Measurements from ENCODE around the gene PAQR8.

PAQR8 gene

DNA sequence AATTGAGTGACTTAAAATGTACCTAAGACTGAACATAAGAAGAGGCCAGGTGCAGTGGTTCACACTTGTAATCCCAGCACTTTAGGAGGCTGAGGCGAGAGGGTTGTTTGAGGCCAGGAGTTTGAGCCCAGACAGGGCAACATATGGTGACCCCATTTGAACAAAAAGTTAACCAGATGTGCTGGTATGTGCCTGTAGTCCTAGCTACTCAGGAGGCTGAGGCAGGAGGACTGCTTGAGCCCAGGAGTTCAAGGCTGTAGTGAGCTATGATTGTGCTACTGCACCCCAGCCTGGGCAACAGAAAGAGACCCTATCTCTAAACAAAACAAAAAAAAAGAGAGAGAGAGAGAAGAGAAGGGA is 10.1 kb upstream of the PAQR8 start:
- DNase-seq, result no peak

DNA sequence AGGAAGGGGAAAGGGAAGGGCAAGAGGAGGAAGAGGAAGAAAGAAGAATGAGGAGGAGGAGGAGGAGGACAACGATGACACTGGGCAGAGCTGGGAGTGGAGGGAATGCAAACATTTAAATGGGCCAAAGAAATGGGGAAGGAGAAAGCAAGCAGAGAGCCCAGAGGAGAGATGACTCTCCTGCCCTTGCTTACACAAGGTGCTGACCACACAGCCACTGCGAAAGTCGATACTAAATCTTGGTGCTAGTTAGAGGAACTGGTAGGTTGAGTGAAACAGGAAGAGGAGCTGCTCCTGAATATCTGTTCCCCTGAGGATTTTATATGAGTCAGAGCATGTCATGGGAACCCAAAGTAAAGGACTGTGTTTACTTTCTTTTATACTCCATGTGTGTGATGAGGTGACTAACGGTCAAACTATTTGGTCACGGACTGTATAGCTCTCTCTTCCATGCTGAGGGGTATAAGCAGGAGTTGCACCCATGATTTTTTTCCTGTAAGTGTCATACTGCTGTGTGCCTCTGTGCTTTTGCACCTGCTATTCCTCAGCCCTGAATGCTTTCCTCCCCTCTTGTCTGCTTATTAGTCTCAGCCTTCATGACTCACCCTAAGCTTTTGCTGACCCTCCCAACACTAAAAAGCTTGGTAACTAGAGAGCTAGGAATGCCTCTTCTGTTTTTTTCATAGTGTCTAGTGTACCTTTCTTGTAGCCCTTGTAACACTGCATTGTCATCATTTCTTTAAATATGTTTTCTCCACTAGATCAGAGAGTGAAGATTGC is 9.5 kb upstream of the PAQR8 start:
- peak; percentile 97 for DNase-seq

GRCh38 chr6:52356017-52356416 is 5.9 kb upstream of the PAQR8 start:
- DNase-seq, result no peak

DNA sequence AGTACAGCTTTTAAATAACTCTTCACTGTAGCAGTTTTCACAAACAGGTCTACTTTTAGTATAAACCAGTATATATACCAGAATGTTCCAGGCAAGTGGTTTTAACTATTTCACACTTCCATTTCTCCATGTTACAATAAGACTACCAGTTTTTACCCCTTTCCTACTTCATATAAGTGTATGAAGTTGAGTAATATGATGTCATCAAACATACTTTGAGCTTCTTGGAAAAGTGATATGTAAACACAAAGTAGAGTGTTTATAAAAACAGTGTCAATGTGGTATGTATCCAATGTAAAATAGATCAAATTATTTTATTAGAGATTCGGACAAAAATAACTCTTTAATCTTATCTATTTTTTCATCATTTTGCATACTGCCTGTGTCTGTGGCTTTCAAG is 2.5 kb upstream of the PAQR8 start:
- DNase-seq, result no peak

GRCh38 chr6:52360028-52360427 is 1.9 kb upstream of the PAQR8 start:
- DNase-seq, result no peak

DNA sequence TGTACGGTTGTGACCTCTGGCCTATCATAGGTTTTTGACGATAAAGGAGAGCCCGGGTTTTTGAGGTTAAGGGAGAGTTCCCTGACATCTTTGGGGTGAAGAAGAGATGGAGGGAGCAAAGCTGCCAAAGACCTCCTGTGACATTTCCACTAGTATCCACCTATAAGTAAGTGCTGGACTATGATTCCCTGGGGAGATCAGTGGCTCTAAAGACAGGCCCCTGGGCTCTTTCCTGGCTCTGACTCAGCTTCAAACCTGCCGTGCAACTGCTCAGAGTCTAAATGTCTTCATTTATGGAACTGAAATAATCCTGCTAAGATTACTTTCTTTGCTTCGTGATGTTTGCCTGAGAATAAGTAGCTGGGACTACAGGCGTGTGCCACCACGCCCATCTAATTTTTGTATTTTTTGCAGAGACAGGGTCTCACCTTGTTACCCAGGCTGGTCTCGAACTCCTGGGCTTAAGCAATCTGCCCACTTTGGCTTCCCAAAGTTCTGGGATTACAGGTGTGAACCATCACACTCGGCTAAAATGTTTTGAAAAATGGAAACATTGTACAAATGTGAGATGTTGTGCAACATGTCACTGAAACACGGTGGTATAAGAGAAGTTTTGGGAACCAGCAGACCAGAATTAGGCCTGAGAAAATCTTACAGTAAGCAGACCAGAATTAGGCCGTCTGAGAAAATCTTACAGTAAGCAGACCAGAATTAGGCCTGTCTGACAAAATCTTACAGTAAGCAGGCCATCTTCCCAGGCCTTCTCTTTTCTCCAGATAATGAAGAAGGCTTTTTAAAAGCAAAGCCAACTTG is 1.1 kb upstream of the PAQR8 start:
- DNase-seq, result no peak

DNA sequence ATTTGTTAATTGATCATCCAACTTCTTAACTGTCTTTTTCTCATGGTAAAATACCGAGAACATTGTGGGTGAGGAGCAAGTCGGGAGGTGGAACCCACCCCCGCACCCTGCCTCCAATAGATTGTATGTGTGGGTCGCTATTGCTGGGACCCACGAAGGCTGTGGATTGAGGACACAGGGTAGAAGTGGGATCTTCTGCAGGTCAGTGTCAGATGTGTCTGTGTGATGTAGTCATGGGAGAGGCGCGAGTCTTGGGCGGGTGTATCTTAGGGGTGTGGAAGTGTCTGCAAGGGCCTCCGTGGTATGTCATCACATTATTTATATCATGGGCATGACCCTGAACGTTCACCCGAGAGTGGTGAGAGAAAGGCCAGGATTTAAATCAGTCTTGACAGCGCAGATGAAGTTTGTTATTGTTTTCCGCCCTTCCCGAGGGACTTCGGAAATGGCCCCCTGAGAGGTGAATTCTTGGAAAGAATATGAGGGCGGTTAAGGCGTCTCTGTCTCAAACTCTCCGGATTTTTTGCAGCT is 472 bp upstream of the PAQR8 start:
- peak; percentile 41 for DNase-seq

DNA sequence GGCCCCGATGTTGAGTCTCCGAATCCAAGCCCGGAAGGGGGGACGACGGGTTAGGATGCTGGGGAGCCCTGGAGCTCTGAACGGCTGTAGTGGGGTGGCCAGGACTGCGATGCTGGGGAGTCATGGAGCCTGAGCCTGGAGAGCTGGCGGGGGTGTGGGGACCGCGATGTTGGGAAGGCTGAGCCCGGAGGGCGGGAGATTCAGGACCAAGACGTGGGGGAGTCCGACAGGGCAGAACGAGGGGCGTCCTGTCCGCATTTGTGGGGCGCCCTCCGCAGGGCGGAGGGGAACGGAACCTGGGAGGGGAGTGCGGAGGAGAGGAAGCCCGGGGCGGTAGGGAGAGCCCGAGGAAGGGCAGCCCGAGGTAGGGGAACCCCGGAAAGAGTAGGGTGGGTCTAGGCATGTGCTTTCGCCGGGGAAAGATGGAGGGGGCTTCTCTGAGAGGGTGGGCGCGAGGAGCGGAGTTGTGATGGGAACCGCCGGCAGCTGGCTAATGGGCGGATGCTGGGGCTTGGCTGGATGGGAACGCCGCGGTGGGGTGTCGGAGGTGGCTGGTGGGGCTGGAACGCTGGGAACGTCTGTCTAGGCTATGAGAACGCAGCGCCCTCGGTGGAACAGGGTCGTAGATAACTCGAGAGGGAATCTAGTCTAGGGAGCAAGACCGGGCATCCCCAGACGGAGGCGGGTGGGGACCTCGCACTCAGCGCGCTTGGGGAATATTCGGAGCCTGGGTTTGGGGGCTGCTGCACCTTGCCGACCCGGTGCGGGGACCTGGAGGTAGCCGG is 684 bp downstream of the PAQR8 start:
- peak; percentile 62 for DNase-seq

- peak; percentile 25 for DNase-seq
These were observed 1.4 kb downstream of the PAQR8 start for GRCh38 chr6:52363228-52363867.

- no peak for DNase-seq
These were observed 2.7 kb downstream of the PAQR8 start for GRCh38 chr6:52364480-52365166.

DNA sequence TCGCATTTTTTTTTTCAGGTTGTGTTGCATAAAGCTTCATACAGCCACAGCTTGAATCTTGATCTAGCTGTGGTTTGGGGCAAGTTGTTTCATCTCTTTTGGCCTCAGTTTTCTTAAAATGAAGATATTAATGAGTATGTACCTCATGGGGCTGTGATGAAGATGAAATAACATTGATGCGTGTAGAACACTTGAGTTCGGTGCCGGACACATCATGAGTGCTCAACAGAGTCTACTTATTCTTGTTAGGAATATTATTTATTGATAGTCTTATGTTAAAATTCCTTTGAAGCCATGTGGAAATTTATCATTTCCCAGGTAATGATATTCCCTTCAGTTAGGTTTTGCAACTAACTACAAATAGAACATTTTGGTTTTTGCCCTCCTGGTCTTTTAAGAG is 3.4 kb downstream of the PAQR8 start:
- DNase-seq, result no peak

GRCh38 chr6:52365866-52366540 is 4.1 kb downstream of the PAQR8 start:
- DNase-seq, result no peak

DNA sequence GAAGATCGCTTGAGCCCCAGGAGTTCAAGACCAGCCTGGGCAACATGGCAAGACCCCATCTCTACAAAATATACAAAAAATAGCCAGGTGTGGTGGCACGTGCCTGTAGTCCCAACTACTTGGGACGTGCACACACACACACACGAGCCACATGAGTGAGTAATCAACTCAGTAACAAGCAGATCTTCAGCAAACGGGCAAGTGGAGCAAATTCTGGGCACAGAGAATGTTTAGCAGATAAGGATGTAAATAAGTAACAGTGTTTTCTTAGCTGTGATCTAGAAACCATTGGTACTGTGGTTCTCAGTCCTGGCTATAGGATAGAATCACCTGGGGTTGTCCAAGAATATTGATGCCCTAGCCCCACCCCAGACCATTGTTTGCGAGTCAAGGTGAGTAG is 6.1 kb downstream of the PAQR8 start:
- no peak for DNase-seq

- DNase-seq, result no peak
These were observed 7.3 kb downstream of the PAQR8 start for GRCh38 chr6:52369234-52369633.

GRCh38 chr6:52371656-52372191 is 9.8 kb downstream of the PAQR8 start:
- DNase-seq, result no peak

GRCh38 chr6:52373151-52373690 is 11.3 kb downstream of the PAQR8 start:
- no peak for DNase-seq

GRCh38 chr6:52374247-52374646 is 12.3 kb downstream of the PAQR8 start:
- DNase-seq, result no peak

- DNase-seq, result no peak
These were observed 14.0 kb downstream of the PAQR8 start for GRCh38 chr6:52375780-52376556.

GRCh38 chr6:52376763-52377162 is 14.8 kb downstream of the PAQR8 start:
- DNase-seq, result no peak

DNA sequence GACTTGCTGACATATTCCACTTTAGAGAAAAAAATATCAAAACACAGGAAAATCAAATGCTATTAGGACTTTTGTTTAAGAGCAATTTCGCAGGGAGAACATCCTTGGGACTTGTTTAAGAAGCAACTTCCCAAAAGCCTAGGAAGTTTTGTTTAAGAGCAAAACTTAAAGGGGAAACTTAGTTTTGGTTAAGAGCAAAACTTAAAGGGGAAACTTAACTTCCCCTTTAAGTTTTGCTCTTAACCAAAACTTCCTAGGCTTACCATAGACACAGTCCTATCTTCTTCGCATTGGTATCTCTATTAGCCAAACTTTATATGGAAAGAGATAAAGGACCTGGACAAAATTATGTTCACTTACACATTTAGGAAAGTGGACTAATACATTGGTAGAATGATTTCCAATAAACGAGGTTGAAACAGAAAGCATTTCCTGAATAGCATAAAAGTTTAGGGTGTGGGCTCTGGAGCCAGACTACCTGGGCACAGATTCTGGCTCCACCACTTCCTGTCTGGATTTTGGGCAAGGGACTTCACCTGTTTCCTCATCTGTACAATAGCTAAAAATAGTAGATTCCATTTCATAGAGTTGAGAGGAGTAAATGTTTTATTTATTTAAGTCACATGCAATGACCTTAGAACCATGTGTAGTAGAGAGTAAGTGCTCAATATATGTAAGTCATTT is 15.7 kb downstream of the PAQR8 start:
- no peak for DNase-seq

Data from DMS53 (cell line).